ENCODE data around the gene STRN4.
"Not testable (repeated sequence)": the region's sequence is repeated elsewhere in the genome, so short reads cannot be mapped to it uniquely, and the experiment has no call there.

STRN4 gene

GRCh38 chr19:46715620-46715974, 30.7 kb downstream of the STRN4 start:
- TF ChIP-seq, protein P1, sequence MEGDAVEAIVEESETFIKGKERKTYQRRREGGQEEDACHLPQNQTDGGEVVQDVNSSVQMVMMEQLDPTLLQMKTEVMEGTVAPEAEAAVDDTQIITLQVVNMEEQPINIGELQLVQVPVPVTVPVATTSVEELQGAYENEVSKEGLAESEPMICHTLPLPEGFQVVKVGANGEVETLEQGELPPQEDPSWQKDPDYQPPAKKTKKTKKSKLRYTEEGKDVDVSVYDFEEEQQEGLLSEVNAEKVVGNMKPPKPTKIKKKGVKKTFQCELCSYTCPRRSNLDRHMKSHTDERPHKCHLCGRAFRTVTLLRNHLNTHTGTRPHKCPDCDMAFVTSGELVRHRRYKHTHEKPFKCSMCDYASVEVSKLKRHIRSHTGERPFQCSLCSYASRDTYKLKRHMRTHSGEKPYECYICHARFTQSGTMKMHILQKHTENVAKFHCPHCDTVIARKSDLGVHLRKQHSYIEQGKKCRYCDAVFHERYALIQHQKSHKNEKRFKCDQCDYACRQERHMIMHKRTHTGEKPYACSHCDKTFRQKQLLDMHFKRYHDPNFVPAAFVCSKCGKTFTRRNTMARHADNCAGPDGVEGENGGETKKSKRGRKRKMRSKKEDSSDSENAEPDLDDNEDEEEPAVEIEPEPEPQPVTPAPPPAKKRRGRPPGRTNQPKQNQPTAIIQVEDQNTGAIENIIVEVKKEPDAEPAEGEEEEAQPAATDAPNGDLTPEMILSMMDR (conservative IDR thresholded peaks at IDR 0.05) = no peak
- TF ChIP-seq ZFX (IDR thresholded peaks at IDR 0.05) = no peak
- peak overlapping the region; percentile 75; the same call in 1 of the 2 replicates for H3K27ac ChIP-seq

GRCh38 chr19:46714444-46715106, 31.7 kb downstream of the STRN4 start:
- H3K27ac ChIP-seq = peak overlapping the region; percentile 78
- no peak for TF ChIP-seq ZFX (IDR thresholded peaks at IDR 0.05)
- TF ChIP-seq, protein P1 (conservative IDR thresholded peaks at IDR 0.05) = no peak

GRCh38 chr19:46713781-46714443, 32.3 kb downstream of the STRN4 start:
- TF ChIP-seq, protein P1 (conservative IDR thresholded peaks at IDR 0.05) = no peak
- TF ChIP-seq ZFX (IDR thresholded peaks at IDR 0.05) = no peak
- H3K27ac ChIP-seq = peak overlapping the region; percentile 78

DNA sequence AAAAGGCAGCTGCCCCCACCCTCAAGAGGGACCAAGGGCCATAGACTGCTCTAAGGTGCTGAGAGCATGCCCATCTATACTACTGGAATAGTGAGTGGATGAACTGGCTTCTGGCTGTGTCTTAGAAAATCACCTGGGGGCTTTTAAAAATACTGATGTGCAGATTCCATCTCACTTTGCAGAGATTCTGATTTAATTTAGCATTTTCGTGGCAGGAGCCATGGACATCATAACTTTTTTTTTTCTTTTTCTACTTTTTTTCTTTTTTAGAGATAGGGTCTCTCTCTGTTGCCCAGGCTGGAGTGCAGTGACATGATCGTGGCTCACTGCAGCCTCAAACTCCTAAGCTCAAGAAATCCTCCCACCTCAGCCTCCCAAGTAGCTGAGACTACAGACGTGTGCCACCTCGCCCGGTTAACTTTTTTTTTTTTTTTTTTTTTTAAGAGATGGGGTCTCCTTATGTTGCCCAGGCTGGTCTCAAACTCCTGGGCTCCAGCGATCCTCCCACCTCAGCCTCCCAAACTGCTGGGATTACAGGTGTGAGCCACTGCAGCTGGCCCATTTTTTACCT, 33.4 kb downstream of the STRN4 start:
- H3K27ac ChIP-seq = not testable (repeated sequence)

DNA sequence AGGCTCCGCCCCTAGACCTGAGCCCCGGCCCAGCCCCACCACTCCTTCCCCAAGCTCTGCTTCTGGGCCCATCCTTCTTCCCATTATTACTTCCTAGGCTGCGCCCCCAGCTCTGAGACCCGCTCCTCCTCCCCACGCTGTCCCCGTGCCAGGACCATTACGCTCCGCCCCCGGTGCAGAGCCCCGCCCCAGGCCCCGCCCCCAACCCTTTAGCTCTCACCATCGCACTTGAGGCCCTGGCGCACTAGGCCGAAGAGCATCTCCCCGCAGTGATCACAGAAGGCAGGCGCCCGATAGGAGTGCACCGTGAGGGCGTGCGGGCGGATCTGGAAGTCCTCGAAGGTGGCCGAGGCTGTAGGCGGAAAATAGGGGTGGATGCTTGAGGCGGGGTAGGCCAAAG, 35.6 kb downstream of the STRN4 start:
- TF ChIP-seq ZFX (IDR thresholded peaks at IDR 0.05) = no peak
- TF ChIP-seq, protein P1 (conservative IDR thresholded peaks at IDR 0.05) = no peak
- no peak overlapping the region for H3K27ac ChIP-seq

- TF ChIP-seq ZFX (IDR thresholded peaks at IDR 0.05) = no peak
- TF ChIP-seq, protein P1 (conservative IDR thresholded peaks at IDR 0.05) = peak; percentile 79
- H3K27ac ChIP-seq = no peak overlapping the region
Observed at GRCh38 chr19:46704379-46705076, 41.7 kb downstream of the STRN4 start.

GRCh38 chr19:46700704-46701103, 45.5 kb downstream of the STRN4 start:
- no peak for TF ChIP-seq ZFX (IDR thresholded peaks at IDR 0.05)
- TF ChIP-seq, protein P1 (conservative IDR thresholded peaks at IDR 0.05) = no peak
- no peak overlapping the region for H3K27ac ChIP-seq

Measured in C4-2B (cell line).